WERI-Rb-1 (cell line): ENCODE measurements around the gene PRKCA.

Experiments
- DNase-seq: peaks from one replicate; pipeline ENCODE4 v3.0.0-alpha.2; 2020
- H3K27ac ChIP-seq: fragments of 250-450 bp; sonication (Bioruptor Pico); 2 replicates; pipeline ENCODE4 v1.5.1; 2020; ENCODE audit warnings: mild to moderate bottlenecking, moderate library complexity
- H3K27me3 ChIP-seq: fragments of 250-450 bp; sonication (Bioruptor Pico); 2 replicates; pipeline ENCODE4 v1.5.1; 2021; ENCODE audit warnings: mild to moderate bottlenecking, low read depth, moderate library complexity; ENCODE audit not compliant: insufficient read depth, severe bottlenecking
- H3K36me3 ChIP-seq: fragments of 250-450 bp; sonication (Bioruptor Pico); 2 replicates; pipeline ENCODE4 v1.5.1; 2020; ENCODE audit warnings: mild to moderate bottlenecking, moderate library complexity
- H3K4me3 ChIP-seq: 2 replicates; pipeline ENCODE4 v1.5.1; 2011; ENCODE audit warnings: low read depth, mild to moderate bottlenecking, control low read depth, low read length
- H3K9me3 ChIP-seq: fragments of 250-450 bp; sonication (Bioruptor Pico); 2 replicates; pipeline ENCODE4 v1.5.1; 2021; ENCODE audit warnings: mild to moderate bottlenecking, moderate library complexity; ENCODE audit not compliant: severe bottlenecking
- CTCF ChIP-seq: IDR thresholded peaks from 2 replicates; pipeline ENCODE4 v1.5.1; 2011; ENCODE audit warnings: low read depth, mild to moderate bottlenecking, control low read depth, inconsistent platforms, low read length

PRKCA gene

GRCh38 chr17:66687570-66688284 lies 385.3 kb downstream of the PRKCA start:
- no peak for DNase-seq
- no peak for TF ChIP-seq CTCF
- H3K36me3 ChIP-seq, result no peaks in the 10 kb centered on the region
- H3K9me3 ChIP-seq, result no peaks in the 10 kb centered on the region
- no peak overlapping the region for H3K4me3 ChIP-seq
- no peaks in the 10 kb centered on the region for H3K27me3 ChIP-seq
- no peak overlapping the region for H3K27ac ChIP-seq

GRCh38 chr17:66689221-66689620 lies 386.8 kb downstream of the PRKCA start:
- Histone ChIP-seq H3K27me3 (no peaks in the 10 kb centered on the region), H3K27ac (no peak overlapping the region), H3K4me3 (no peak overlapping the region), H3K9me3 (no peaks in the 10 kb centered on the region), H3K36me3 (no peaks in the 10 kb centered on the region)
- DNase-seq, result no peak
- TF ChIP-seq CTCF, result no peak

- no peak for DNase-seq
- no peaks in the 10 kb centered on the region for H3K27me3 ChIP-seq
- H3K36me3 ChIP-seq, result no peaks in the 10 kb centered on the region
- no peaks in the 10 kb centered on the region for H3K9me3 ChIP-seq
- TF ChIP-seq CTCF, result no peak
- no peak overlapping the region for H3K27ac ChIP-seq
- no peak overlapping the region for H3K4me3 ChIP-seq
Observed at GRCh38 chr17:66690166-66690565, 387.8 kb downstream of the PRKCA start.

- DNase-seq, result no peak
- Histone ChIP-seq H3K9me3 (no peaks in the 10 kb centered on the region), H3K4me3 (no peak overlapping the region), H3K27ac (no peak overlapping the region), H3K36me3 (no peaks in the 10 kb centered on the region), H3K27me3 (no peaks in the 10 kb centered on the region)
- no peak for TF ChIP-seq CTCF
Observed at GRCh38 chr17:66691644-66692420, 389.4 kb downstream of the PRKCA start.

- no peak for DNase-seq
- Histone ChIP-seq H3K4me3 (no peak overlapping the region), H3K27ac (no peak overlapping the region), H3K9me3 (no peaks in the 10 kb centered on the region), H3K27me3 (no peaks in the 10 kb centered on the region), H3K36me3 (no peaks in the 10 kb centered on the region)
- TF ChIP-seq CTCF, result no peak
Observed at GRCh38 chr17:66692421-66692690, 389.9 kb downstream of the PRKCA start.
